ENCODE data around the gene CYP2A7. TPM values are rescaled to one million over a fixed set of nuclear protein-coding genes. Genes with fewer than 3 reads are reported as not detected.
"Not testable (repeated sequence)": the region's sequence is repeated elsewhere in the genome, so short reads cannot be mapped to it uniquely, and the experiment has no call there.

Gene CYP2A7
- total RNA-seq, 1 donor from 2014 or later: not detected

GRCh38 chr19:40893112-40893511 is 11.1 kb upstream of the CYP2A7 start:
- no peak for TF ChIP-seq CTCF (conservative IDR thresholded peaks at IDR 0.05)
- H3K4me3 Mint-ChIP-seq: no peak overlapping the region

GRCh38 chr19:40889366-40889765 is 7.3 kb upstream of the CYP2A7 start:
- H3K9me3 Mint-ChIP-seq: no peaks in the 10 kb centered on the region

More at GRCh38 chr19:40893112-40893511, 11.1 kb upstream of the CYP2A7 start:
- no peaks in the 10 kb centered on the region for H3K9me3 Mint-ChIP-seq
- no peaks in the 10 kb centered on the region for H3K36me3 Mint-ChIP-seq (ENCODE audit: low read depth)
- H3K27me3 Mint-ChIP-seq (ENCODE audit: low read depth): peaks cover 62% of the 10 kb centered on the region
- H3K4me1 Mint-ChIP-seq: peaks cover 6% of the 10 kb centered on the region
- no peak for DNase-seq (ENCODE audit: low read depth, low spot score)
- no peak overlapping the region for H3K27ac Mint-ChIP-seq (ENCODE audit: unreplicated experiment)

GRCh38 chr19:40888191-40888590 is 6.2 kb upstream of the CYP2A7 start:
- no peaks in the 10 kb centered on the region for H3K36me3 Mint-ChIP-seq (ENCODE audit: low read depth)
- DNase-seq (ENCODE audit: low read depth, low spot score): no peak
- H3K27me3 Mint-ChIP-seq (ENCODE audit: low read depth): peaks cover 61% of the 10 kb centered on the region
- no peak for TF ChIP-seq CTCF (conservative IDR thresholded peaks at IDR 0.05)
- no peaks in the 10 kb centered on the region for H3K9me3 Mint-ChIP-seq
- H3K27ac Mint-ChIP-seq (ENCODE audit: unreplicated experiment): no peak overlapping the region
- H3K4me3 Mint-ChIP-seq: no peak overlapping the region
- peaks cover 5% of the 10 kb centered on the region for H3K4me1 Mint-ChIP-seq

More at GRCh38 chr19:40889366-40889765, 7.3 kb upstream of the CYP2A7 start:
- H3K36me3 Mint-ChIP-seq (ENCODE audit: low read depth): no peaks in the 10 kb centered on the region
- no peak for DNase-seq (ENCODE audit: low read depth, low spot score)
- no peak overlapping the region for H3K4me3 Mint-ChIP-seq
- H3K27ac Mint-ChIP-seq (ENCODE audit: unreplicated experiment): no peak overlapping the region
- peaks cover 5% of the 10 kb centered on the region for H3K4me1 Mint-ChIP-seq
- TF ChIP-seq CTCF (conservative IDR thresholded peaks at IDR 0.05): no peak
- peaks cover 63% of the 10 kb centered on the region for H3K27me3 Mint-ChIP-seq (ENCODE audit: low read depth)

- H3K9me3 Mint-ChIP-seq, H3K4me3 Mint-ChIP-seq: not testable (repeated sequence)
Observed at GRCh38 chr19:40884187-40884931, 2.3 kb upstream of the CYP2A7 start.

GRCh38 chr19:40879349-40879748 is 2.7 kb downstream of the CYP2A7 start:
- H3K27ac Mint-ChIP-seq (ENCODE audit: unreplicated experiment); H3K4me1 Mint-ChIP-seq; DNase-seq (ENCODE audit: low read depth, low spot score); H3K36me3 Mint-ChIP-seq (ENCODE audit: low read depth); H3K9me3 Mint-ChIP-seq; H3K4me3 Mint-ChIP-seq: not testable (repeated sequence)
- H3K27me3 Mint-ChIP-seq (ENCODE audit: low read depth): peaks cover 83% of the 10 kb centered on the region

More at GRCh38 chr19:40884187-40884931, 2.3 kb upstream of the CYP2A7 start:
- not testable (repeated sequence) for H3K36me3 Mint-ChIP-seq (ENCODE audit: low read depth); H3K27ac Mint-ChIP-seq (ENCODE audit: unreplicated experiment); H3K4me1 Mint-ChIP-seq; DNase-seq (ENCODE audit: low read depth, low spot score)
- H3K27me3 Mint-ChIP-seq (ENCODE audit: low read depth): peaks cover 61% of the 10 kb centered on the region

- not testable (repeated sequence) for DNase-seq (ENCODE audit: low read depth, low spot score); H3K27ac Mint-ChIP-seq (ENCODE audit: unreplicated experiment); H3K9me3 Mint-ChIP-seq; H3K36me3 Mint-ChIP-seq (ENCODE audit: low read depth); H3K4me3 Mint-ChIP-seq; H3K4me1 Mint-ChIP-seq
- peaks cover 92% of the 10 kb centered on the region for H3K27me3 Mint-ChIP-seq (ENCODE audit: low read depth)
Observed at GRCh38 chr19:40875526-40875951, 6.5 kb downstream of the CYP2A7 start.

- H3K27me3 Mint-ChIP-seq (ENCODE audit: low read depth): peaks cover 96% of the 10 kb centered on the region
- not testable (repeated sequence) for DNase-seq (ENCODE audit: low read depth, low spot score); H3K9me3 Mint-ChIP-seq; H3K27ac Mint-ChIP-seq (ENCODE audit: unreplicated experiment); H3K36me3 Mint-ChIP-seq (ENCODE audit: low read depth); H3K4me1 Mint-ChIP-seq; H3K4me3 Mint-ChIP-seq
Observed at GRCh38 chr19:40874874-40875273, 7.2 kb downstream of the CYP2A7 start.

- H3K27ac Mint-ChIP-seq (ENCODE audit: unreplicated experiment); H3K4me3 Mint-ChIP-seq; DNase-seq (ENCODE audit: low read depth, low spot score); H3K36me3 Mint-ChIP-seq (ENCODE audit: low read depth); H3K9me3 Mint-ChIP-seq; H3K4me1 Mint-ChIP-seq: not testable (repeated sequence)
- peaks cover 94% of the 10 kb centered on the region for H3K27me3 Mint-ChIP-seq (ENCODE audit: low read depth)
Observed at GRCh38 chr19:40873873-40874272, 8.2 kb downstream of the CYP2A7 start.
